H9 (cell line): ENCODE data around the gene ZNF281. TPM values are rescaled to one million over a fixed set of nuclear protein-coding genes. Genes with fewer than 3 reads are reported as not detected.

Experiments used
- DNase-seq: peaks from one replicate; pipeline ENCODE4 v3.0.0-alpha.2; 2017
- H2AFZ ChIP-seq: one replicate; pipeline ENCODE4 v1.6.1; 2013; ENCODE audit warnings: mild to moderate bottlenecking, low read length, control low read depth, moderate library complexity
- H2AK5ac ChIP-seq: 2 replicates; pipeline ENCODE4 v1.6.1; 2013; ENCODE audit warnings: low read length, control low read depth, mixed read lengths; ENCODE audit not compliant: insufficient read length
- H2BK120ac ChIP-seq: one replicate; pipeline ENCODE4 v1.6.1; 2013; ENCODE audit warnings: low read depth, mild to moderate bottlenecking, low read length, control low read depth, inconsistent platforms; ENCODE audit not compliant: poor library complexity, severe bottlenecking
- H2BK12ac ChIP-seq: 2 replicates; pipeline ENCODE4 v1.6.1; 2013; ENCODE audit warnings: low read length, control low read depth, mixed read lengths, low read depth; ENCODE audit not compliant: insufficient read length
- H2BK15ac ChIP-seq: 2 replicates; pipeline ENCODE4 v1.6.1; 2013; ENCODE audit warnings: low read depth, low read length, control low read depth
- H2BK20ac ChIP-seq: one replicate; pipeline ENCODE4 v1.6.1; 2013; ENCODE audit warnings: low read depth, mild to moderate bottlenecking, low read length, control low read depth, inconsistent platforms; ENCODE audit not compliant: poor library complexity, severe bottlenecking
- H2BK5ac ChIP-seq: 2 replicates; pipeline ENCODE4 v1.6.1; 2013; ENCODE audit warnings: low read length, control low read depth, mixed read lengths; ENCODE audit not compliant: insufficient read length
- H3K14ac ChIP-seq: 2 replicates; pipeline ENCODE4 v1.6.1; 2013; ENCODE audit warnings: low read length, control low read depth; ENCODE audit not compliant: insufficient read depth
- H3K18ac ChIP-seq: 2 replicates; pipeline ENCODE4 v1.6.1; 2013; ENCODE audit warnings: low read depth, mild to moderate bottlenecking, mixed read lengths, low read length, control low read depth; ENCODE audit not compliant: insufficient read length
- H3K23ac ChIP-seq: 2 replicates; pipeline ENCODE4 v1.6.1; 2013; ENCODE audit warnings: low read length, control low read depth, mixed read lengths, low read depth; ENCODE audit not compliant: insufficient read length
- H3K23me2 ChIP-seq: 2 replicates; pipeline ENCODE4 v1.6.1; 2013; ENCODE audit warnings: low read depth, mild to moderate bottlenecking, mixed read lengths, low read length, control low read depth; ENCODE audit not compliant: insufficient read length, poor library complexity, severe bottlenecking
- H3K27ac ChIP-seq: 2 replicates; pipeline ENCODE4 v1.5.1; 2013; ENCODE audit warnings: low read length, control low read depth, mixed read lengths, low read depth; ENCODE audit not compliant: insufficient read length
- H3K27me3 ChIP-seq: 2 replicates; pipeline ENCODE4 v1.6.1; 2013; ENCODE audit warnings: low read length, control low read depth, inconsistent platforms; ENCODE audit not compliant: insufficient read depth
- H3K4ac ChIP-seq: 2 replicates; pipeline ENCODE4 v1.6.1; 2013; ENCODE audit warnings: low read depth, mild to moderate bottlenecking, control low read depth, inconsistent platforms, low read length, moderate library complexity
- H3K4me1 ChIP-seq: 2 replicates; pipeline ENCODE4 v1.6.1; 2013; ENCODE audit warnings: low read length, control low read depth, inconsistent platforms; ENCODE audit not compliant: insufficient read depth
- H3K4me2 ChIP-seq: 2 replicates; pipeline ENCODE4 v1.6.1; 2013; ENCODE audit warnings: low read length, control low read depth, mixed read lengths; ENCODE audit not compliant: insufficient read length, insufficient read depth
- H3K56ac ChIP-seq: 2 replicates; pipeline ENCODE4 v1.6.1; 2013; ENCODE audit warnings: low read depth, mild to moderate bottlenecking, mixed read lengths, low read length, control low read depth; ENCODE audit not compliant: insufficient read length
- H3K79me1 ChIP-seq: 2 replicates; pipeline ENCODE4 v1.6.1; 2013; ENCODE audit warnings: low read depth, mild to moderate bottlenecking, moderate library complexity, low read length, control low read depth, inconsistent platforms; ENCODE audit not compliant: insufficient read depth, poor library complexity, severe bottlenecking
- H3K79me2 ChIP-seq: 2 replicates; pipeline ENCODE4 v1.6.1; 2013; ENCODE audit warnings: low read length, control low read depth, inconsistent platforms; ENCODE audit not compliant: insufficient read depth
- H3K9ac ChIP-seq: 2 replicates; pipeline ENCODE4 v1.6.1; 2013; ENCODE audit warnings: low read length, control low read depth, mixed read lengths; ENCODE audit not compliant: insufficient read length; ENCODE audit errors: extremely low read depth
- H3K9me3 ChIP-seq: one replicate; pipeline ENCODE4 v1.6.1; 2013; ENCODE audit warnings: low read depth, low read length, inconsistent platforms; ENCODE audit not compliant: control insufficient read depth
- H3T11ph ChIP-seq: one replicate; pipeline ENCODE4 v1.6.1; 2013; ENCODE audit warnings: mild to moderate bottlenecking, low read length, control low read depth, inconsistent platforms
- H4K20me1 ChIP-seq: one replicate; pipeline ENCODE4 v1.6.1; 2013; ENCODE audit not compliant: control insufficient read depth, insufficient read length, insufficient read depth
- H4K5ac ChIP-seq: 2 replicates; pipeline ENCODE4 v1.6.1; 2013; ENCODE audit warnings: low read depth, mild to moderate bottlenecking, mixed read lengths, low read length, control low read depth; ENCODE audit not compliant: insufficient read length
- H4K8ac ChIP-seq: replicated peaks from 2 replicates; pipeline ENCODE4 v1.6.1; 2013; ENCODE audit warnings: low read length, control low read depth, mixed read lengths, low read depth; ENCODE audit not compliant: insufficient read length
- H4K91ac ChIP-seq: 2 replicates; pipeline ENCODE4 v1.6.1; 2013; ENCODE audit warnings: low read depth, mild to moderate bottlenecking, moderate library complexity, mixed read lengths, low read length, control low read depth; ENCODE audit not compliant: insufficient read length
- H3K27ac Mint-ChIP-seq, 3 experiments: 2 replicates in 2 of 3; 3 replicates in 1 of 3; pipeline ENCODE4 v1.8.0; 2020 to 2021; ENCODE audit warnings: mixed read lengths in 3 of 3, mild to moderate bottlenecking in 1 of 3, moderate library complexity in 1 of 3
- H3K27me3 Mint-ChIP-seq: 2 replicates; pipeline ENCODE4 v1.8.0; 2021; ENCODE audit warnings: low read depth, mild to moderate bottlenecking, moderate library complexity, mixed read lengths
- H3K36me3 Mint-ChIP-seq, 3 experiments: 2 replicates in 2 of 3; 3 replicates in 1 of 3; pipeline ENCODE4 v1.8.0; 2020 to 2021; ENCODE audit warnings: low read depth in 3 of 3, mixed read lengths in 3 of 3; ENCODE audit not compliant: insufficient read depth in 1 of 3
- H3K4me1 Mint-ChIP-seq, 2 experiments: 2 replicates each; pipeline ENCODE4 v1.8.0; 2020; ENCODE audit warnings: mixed read lengths in 2 of 2
- H3K4me3 Mint-ChIP-seq, 2 experiments: 2 replicates in 1 of 2; 3 replicates in 1 of 2; pipeline ENCODE4 v1.8.0; 2020 to 2021; ENCODE audit warnings: mild to moderate bottlenecking in 2 of 2, mixed read lengths in 2 of 2, moderate library complexity in 1 of 2
- H3K9me3 Mint-ChIP-seq, 2 experiments: 2 replicates in 1 of 2; 3 replicates in 1 of 2; pipeline ENCODE4 v1.8.0; 2020; ENCODE audit warnings: mild to moderate bottlenecking in 2 of 2, mixed read lengths in 2 of 2, moderate library complexity in 1 of 2
- WGBS: extraction: QIAGEN DNeasy Blood & Tissue Kit; methylation state at CpG from one replicate; pipeline ENCODE4 v1.1.7; 2013; ENCODE audit warnings: missing lambda C conversion rate, low lambda C conversion rate, mixed read lengths; ENCODE audit not compliant: insufficient read length; ENCODE audit errors: extremely low coverage; 5-methylcytosine and 5-hydroxymethylcytosine counted together
- total RNA-seq: library from RNA; stranded (reverse); gene quantifications from 2 replicates; pipeline ENCODE4 v1.2.1, GENCODE V29; 2021
- TF ChIP-seq, protein P1 (sequence below): fragments of 200-600 bp; sonication (generic); conservative IDR thresholded peaks from 3 replicates; pipeline ENCODE4 v1.8.0; 2021; ENCODE audit warnings: antibody characterized with exemption, mild to moderate bottlenecking

The ZNF281 gene
- total RNA-seq, 1 experiment from 2014 or later, result 75.2 TPM

DNA sequence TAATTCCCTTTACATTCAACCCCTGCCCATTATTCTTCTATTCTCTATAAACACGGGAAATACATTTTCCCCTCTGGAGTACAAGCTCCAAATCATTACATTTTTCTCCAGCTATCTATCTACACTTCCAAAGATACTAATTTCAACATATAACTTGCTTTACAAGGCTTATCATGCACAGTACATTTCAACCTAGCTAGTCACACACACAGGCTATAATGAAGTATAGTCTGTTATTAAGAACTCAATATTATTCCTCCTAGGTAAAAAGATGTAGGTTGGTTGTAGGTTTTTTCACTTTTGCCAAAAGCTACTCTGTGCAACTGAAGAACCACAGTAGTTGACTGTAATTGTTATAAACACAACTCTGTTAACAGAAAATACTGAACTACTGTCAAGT lies 8.1 kb downstream of the ZNF281 start:
- peaks cover 7% of the 10 kb centered on the region; the same call in 1 of the 2 replicates for H3K79me2 ChIP-seq
- H3K4me1 ChIP-seq, result no peaks in the 10 kb centered on the region; the same call in 1 of the 2 replicates
- H3K27ac ChIP-seq, result no peak overlapping the region
- H3K79me1 ChIP-seq, result no peaks in the 10 kb centered on the region
- no peak overlapping the region for H2BK20ac ChIP-seq
- H2AK5ac ChIP-seq, result no peak overlapping the region
- no peak overlapping the region for H3K23ac ChIP-seq
- H2BK5ac ChIP-seq, result no peak overlapping the region
- H3K9me3 ChIP-seq, result no peaks in the 10 kb centered on the region
- no CpG with 5 or more reads among the region's 1 CpG for WGBS
- H3K4me2 ChIP-seq, result no peak overlapping the region
- no peak overlapping the region for H2AFZ ChIP-seq
- H3K23me2 ChIP-seq, result no peaks in the 10 kb centered on the region
- Mint-ChIP-seq H3K36me3 (peaks cover 12 to 40% (median 39%) of the 10 kb centered on the region in 3 experiments; a peak in 6 of 7 replicates), H3K27me3 (no peaks in the 10 kb centered on the region), H3K4me3 (peak overlapping the region in 1 of 2 experiments; percentile 4; a peak in 1 of 5 replicates), H3K4me1 (peaks cover 55 to 57% of the 10 kb centered on the region in 2 experiments), H3K27ac (peak overlapping the region in 1 of 3 experiments; percentile 72; a peak in 2 of 7 replicates), H3K9me3 (no peaks in the 10 kb centered on the region)
- no peak for DNase-seq
- H4K20me1 ChIP-seq, result no peaks in the 10 kb centered on the region
- H3K4ac ChIP-seq, result no peak overlapping the region
- H3T11ph ChIP-seq, result no peak overlapping the region
- H2BK15ac ChIP-seq, result no peak overlapping the region
- H3K14ac ChIP-seq, result no peak overlapping the region
- H3K18ac ChIP-seq, result no peak overlapping the region
- H2BK12ac ChIP-seq, result no peak overlapping the region
- H4K8ac ChIP-seq, result no peak overlapping the region
- no peak overlapping the region for H4K91ac ChIP-seq
- no peaks in the 10 kb centered on the region for H3K27me3 ChIP-seq
- no peak overlapping the region for H3K56ac ChIP-seq
- TF ChIP-seq, protein P1, sequence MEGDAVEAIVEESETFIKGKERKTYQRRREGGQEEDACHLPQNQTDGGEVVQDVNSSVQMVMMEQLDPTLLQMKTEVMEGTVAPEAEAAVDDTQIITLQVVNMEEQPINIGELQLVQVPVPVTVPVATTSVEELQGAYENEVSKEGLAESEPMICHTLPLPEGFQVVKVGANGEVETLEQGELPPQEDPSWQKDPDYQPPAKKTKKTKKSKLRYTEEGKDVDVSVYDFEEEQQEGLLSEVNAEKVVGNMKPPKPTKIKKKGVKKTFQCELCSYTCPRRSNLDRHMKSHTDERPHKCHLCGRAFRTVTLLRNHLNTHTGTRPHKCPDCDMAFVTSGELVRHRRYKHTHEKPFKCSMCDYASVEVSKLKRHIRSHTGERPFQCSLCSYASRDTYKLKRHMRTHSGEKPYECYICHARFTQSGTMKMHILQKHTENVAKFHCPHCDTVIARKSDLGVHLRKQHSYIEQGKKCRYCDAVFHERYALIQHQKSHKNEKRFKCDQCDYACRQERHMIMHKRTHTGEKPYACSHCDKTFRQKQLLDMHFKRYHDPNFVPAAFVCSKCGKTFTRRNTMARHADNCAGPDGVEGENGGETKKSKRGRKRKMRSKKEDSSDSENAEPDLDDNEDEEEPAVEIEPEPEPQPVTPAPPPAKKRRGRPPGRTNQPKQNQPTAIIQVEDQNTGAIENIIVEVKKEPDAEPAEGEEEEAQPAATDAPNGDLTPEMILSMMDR, result no peak
- no peak overlapping the region for H3K9ac ChIP-seq
- H4K5ac ChIP-seq, result no peak overlapping the region
- H2BK120ac ChIP-seq, result no peak overlapping the region
